ENCODE measurements around the gene KLRC4. TPM values are rescaled to one million over a fixed set of nuclear protein-coding genes. Genes with fewer than 3 reads are reported as not detected.
"Not testable (repeated sequence)": the region's sequence is repeated elsewhere in the genome, so short reads cannot be mapped to it uniquely, and the experiment has no call there.

The KLRC4 gene
- under 1 TPM in 4 of 5 donors, not detected in 1; 0.36 to 0.85 (median 0.41) TPM for polyA plus RNA-seq (ENCODE audit: insufficient read depth in 1 of 5, insufficient read length in 5 of 5, low replicate concordance in 1 of 5)
- long read RNA-seq, donor 1: 0 reads
- long read RNA-seq, donor 2: 0 reads
- long read RNA-seq, donor 3: 0 reads
- long read RNA-seq, donor 4: 0 reads
- long read RNA-seq, donor 5: 0 reads
- long read RNA-seq, donor 6: 0 reads
- long read RNA-seq, donor 7: 0 reads
- long read RNA-seq, donor 8: 0 reads

- DNase-seq: no peak
Observed at GRCh38 chr12:10409392-10409791, at the start of gene KLRC4. TSS of gene KLRC4 (minus strand) at chr12:10409757. CDS start at chr12:10409575, 182 bp downstream.

- DNase-seq: no peak
Observed at GRCh38 chr12:10457760-10458159, 48.2 kb upstream of the KLRC4 start.

DNA sequence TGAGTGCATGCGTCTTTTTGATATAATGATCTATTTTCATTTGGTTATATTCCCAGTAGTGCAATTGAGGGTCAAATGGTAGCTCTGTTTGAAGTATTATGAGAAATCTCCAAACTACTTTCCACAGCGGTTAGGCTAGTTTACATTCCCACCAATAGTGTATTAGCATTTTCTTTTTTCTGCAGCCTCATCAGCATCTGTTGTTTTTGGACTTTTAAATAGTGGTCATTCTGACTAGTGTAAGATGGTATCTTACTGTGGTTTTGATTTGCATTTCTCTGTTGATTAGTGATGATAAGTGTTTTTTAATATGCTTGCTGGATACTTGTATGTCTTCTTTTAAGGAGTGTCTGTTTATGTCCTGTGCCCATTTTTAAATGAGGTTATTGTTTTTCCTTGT is 47.3 kb upstream of the KLRC4 start:
- DNase-seq: no peak

- DNase-seq: no peak
Observed at GRCh38 chr12:10455766-10456165, 46.2 kb upstream of the KLRC4 start.

DNA sequence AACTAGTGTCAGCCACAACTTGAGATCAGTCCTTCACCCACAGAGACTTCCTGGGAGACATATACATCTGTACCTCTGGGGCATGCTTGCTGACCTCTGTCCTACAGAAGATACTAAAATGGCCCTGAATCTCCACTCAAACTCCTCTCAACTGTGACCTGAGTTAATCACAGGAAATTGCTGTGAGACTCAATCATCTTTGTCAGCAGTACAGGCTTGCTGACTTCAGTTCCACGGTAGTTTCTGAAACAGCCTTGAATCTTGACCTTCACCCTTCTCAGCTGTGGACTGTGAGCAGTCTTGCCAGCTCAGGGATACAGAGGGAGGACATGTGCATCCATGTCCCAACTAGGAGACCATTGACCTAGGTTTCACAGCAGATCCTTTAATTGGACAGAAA is 45.0 kb upstream of the KLRC4 start:
- DNase-seq: no peak

DNA sequence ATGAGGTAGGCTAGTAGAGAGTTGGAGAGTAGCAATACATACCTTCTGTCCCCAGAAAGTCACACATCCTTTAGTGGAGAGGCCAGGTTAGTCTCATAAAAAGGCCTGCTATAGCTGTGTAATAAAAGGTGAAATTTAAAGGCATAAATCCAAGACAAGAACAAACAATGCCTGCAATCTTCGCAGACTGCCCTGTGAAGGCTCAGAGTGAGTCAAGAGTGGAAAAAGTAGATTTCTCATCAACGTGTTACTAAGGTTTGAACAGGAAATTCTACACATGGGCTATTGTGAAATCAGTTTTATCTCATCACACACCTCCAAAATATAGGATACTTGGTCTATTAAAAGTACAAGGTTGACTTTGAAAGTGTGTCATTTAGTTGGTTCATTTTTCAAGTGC is 43.6 kb upstream of the KLRC4 start, which contains the start of gene KLRC1:
Gene KLRC1 (minus strand): TSS at position 222 of the 400 bp plus-strand sequence. CDS start 2,221 bp downstream, outside the sequence.
- no peak for DNase-seq

DNA sequence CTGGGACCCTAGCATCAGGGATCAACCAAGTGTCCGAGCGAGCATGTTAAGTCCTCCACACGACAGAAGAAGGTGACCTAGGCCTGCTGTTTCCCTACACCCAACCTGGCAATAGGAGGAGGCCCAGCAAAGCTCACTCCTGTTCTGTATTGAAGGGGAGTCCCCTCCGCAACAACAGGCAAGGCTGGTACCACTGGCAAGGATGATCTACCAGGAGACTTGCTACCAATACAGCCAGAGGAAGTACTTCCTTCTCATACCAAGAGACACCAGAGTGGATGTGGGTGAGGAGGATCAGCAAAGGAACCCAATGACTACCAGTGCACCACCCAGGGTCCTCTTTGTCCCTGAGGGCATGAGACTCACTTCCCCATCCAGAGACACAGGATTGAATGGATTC is 38.7 kb upstream of the KLRC4 start:
- DNase-seq: no peak

- DNase-seq: not testable (repeated sequence)
Observed at GRCh38 chr12:10446052-10446451, 36.5 kb upstream of the KLRC4 start.

- DNase-seq: not testable (repeated sequence)
Observed at GRCh38 chr12:10441144-10441543, 31.6 kb upstream of the KLRC4 start.

GRCh38 chr12:10439608-10440274 is 30.2 kb upstream of the KLRC4 start:
- DNase-seq: not testable (repeated sequence)

DNA sequence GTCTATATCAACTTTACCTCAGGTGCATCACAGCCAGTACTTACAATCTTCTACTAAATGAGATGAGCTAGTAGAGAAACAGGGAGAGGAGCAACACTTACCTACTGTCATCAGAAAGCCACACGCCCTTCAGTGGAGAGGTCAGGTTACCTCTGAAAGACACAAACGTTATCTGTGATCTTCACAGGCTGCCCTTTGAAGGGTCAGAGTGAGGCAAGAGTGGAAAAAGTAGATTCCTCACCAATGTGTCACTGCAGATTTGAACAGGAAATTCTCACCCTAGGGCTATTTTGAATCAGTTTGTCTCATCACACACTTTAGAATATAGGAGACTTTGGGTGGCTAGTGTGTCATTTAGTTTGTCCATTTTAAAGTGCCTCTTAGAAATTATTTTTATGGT is 28.0 kb upstream of the KLRC4 start:
- DNase-seq: not testable (repeated sequence)

DNA sequence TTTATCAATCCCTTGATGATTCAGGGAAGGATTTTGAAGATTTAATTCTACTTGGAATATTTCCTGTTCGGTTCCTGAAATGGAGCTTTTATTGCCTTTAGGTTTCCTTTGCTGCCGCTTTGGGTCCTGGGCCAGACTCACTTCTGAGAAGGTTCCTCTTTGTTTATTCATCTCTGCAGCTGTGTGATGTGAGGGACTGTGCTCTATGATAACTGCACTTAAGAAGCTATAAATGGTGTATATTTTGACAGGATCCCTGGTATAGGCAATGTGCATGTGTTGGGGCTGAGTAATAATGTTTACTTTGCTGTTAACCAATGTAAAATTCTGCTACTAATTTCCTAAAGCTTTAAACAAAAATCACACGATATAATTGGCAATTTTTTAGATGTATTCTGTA is 26.3 kb upstream of the KLRC4 start, which contains the start of gene KLRC2:
Gene KLRC2 (minus strand): TSS at position 195 of the 400 bp plus-strand sequence. CDS start 24 bp downstream, at position 171.
- DNase-seq: not testable (repeated sequence)

- DNase-seq: not testable (repeated sequence)
Observed at GRCh38 chr12:10430623-10431022, 21.1 kb upstream of the KLRC4 start.

- DNase-seq: not testable (repeated sequence)
Observed at GRCh38 chr12:10425938-10426337, 16.4 kb upstream of the KLRC4 start.

DNA sequence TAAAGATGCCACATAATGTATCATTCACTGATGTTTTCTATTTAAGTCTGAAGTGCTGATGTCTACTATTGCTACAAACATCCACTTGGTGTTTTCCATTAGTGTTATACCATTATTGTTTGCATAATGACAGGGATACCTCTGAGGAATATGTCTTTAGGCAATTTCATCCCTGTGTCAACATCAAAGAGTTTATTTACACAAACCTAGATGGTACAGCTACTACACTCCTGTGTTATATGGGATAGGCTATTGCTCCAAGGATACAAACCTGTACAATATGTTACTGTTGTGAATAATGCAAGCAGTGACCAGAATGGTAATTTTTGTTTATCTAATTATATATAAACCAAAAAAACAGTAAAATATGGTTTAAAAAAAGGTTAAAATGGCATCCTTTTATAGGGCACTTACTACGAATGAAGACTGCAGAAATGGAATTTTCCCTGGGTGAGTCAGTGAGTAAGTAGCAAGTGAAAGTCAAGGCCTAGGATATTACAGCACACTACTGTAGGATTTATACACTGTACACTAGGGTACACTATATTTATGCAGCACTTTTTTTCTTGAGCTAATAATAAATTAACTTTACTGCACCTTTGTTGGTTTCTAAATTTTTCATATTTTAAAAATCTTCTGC is 14.8 kb upstream of the KLRC4 start:
- not testable (repeated sequence) for DNase-seq

- DNase-seq: not testable (repeated sequence)
Observed at GRCh38 chr12:10422159-10422558, 12.6 kb upstream of the KLRC4 start.

- DNase-seq: not testable (repeated sequence)
Observed at GRCh38 chr12:10420334-10420733, 10.8 kb upstream of the KLRC4 start, which contains the start of gene KLRC3. TSS of gene KLRC3 (minus strand) at chr12:10420595. CDS start at chr12:10420550, 45 bp downstream.

DNA sequence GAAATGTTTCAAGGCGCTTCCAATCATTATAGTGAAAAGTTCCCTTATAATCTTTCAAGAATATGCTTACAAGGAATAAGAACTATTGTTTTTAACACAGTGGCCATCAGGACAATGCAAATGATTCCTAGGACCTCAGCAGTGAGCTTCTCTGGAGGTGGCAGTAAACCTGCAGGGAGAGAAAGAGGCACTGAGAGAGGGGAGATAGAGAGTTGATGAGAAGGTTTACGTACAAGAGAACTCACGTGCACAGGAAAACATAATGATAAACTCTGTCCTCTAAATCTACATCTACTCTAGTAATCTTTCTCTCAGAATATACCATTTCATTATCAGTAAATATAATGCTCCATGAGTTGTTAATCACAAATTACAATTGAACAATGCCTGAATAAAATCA is 715 bp downstream of the KLRC4 start:
- no peak for DNase-seq

DNA sequence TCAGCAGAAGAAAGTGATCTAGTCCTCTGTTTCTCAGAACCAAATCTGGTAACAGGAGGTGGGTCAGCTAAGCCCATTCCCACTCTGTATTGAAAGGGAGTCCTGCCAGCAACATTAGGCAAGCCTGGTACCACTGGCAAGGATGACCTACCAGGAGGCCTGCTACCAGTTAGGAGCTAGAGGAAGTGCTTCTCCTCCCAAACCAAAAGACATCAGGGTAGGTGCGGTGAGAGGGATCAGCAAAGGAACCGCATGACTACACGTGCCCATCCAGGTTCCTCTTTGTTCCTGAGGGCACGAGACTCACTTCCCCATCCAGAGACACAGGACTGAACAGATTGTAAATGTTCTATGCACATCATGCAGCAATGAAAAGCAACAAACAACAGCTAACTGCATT is 2.8 kb downstream of the KLRC4 start:
- no peak for DNase-seq

DNA sequence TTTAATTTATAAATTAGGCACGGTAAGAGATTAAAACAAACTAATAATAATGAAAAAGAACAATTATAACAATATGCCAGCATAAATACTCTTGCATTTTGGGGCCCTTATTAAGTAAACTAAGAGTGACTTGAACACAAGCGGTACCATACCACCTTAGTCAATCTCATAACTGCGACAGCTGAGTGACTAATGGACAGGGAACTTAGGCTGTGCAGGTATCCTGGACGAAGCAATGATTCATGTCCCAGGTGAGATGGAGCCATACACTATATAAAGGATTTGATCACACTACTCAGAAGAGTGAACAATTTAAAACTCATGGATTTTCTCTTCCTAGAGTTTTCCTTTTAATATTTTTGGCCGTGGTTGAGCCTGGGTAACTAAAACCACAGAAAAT is 4.3 kb downstream of the KLRC4 start:
- no peak for DNase-seq

DNA sequence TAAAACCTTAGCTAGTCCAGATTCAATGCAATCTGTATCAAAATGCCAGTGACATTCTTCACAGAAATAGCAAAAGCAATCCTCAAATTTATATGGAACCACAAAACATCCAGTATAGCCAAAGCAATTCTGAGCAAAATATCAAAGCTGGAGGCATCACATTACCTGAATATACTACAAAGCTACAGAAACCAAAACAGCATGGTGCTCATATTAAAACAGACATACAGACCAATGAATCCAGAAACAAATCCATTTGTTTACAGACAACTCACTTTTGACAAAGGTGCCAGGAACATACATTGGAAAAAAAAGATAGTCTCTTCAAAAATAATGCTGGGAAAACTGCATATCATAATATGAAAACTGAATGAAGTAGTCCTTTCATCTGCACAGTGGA is 4.8 kb downstream of the KLRC4 start:
- no peak for DNase-seq

DNA sequence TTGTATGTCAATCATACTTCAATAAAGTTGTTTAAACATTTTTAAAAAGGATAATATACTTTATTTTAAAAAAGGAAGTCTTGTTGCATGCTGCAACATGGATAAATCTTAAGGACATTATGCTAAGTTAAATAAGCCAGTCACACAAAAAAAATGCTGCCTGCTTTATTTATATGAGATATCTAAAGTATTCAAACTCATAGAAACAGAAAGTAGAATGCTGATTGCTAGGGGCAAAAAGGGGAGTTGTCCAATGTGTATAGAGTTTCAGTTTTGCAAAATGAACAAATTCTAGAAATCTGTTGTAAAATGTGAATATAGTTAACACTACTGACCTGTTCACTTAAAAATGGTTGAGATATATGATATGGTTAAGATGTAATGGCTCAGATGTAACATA is 8.7 kb downstream of the KLRC4 start:
- DNase-seq: no peak

- no peak for DNase-seq
Observed at GRCh38 chr12:10398168-10398567, 11.4 kb downstream of the KLRC4 start.
